HG03108 (cell line): Measurements from ENCODE around the gene GNPDA1.

ENCODE experiments used
- ATAC-seq: cut with Tn5 transposase; IDR thresholded peaks from one replicate; pipeline ENCODE4 v1.9.1; 2021; ENCODE audit warnings: moderate library complexity; ENCODE audit not compliant: unreplicated experiment

Gene GNPDA1

GRCh38 chr5:141958546-141959172 is 54.2 kb downstream of the GNPDA1 start:
- ATAC-seq = no peak

DNA sequence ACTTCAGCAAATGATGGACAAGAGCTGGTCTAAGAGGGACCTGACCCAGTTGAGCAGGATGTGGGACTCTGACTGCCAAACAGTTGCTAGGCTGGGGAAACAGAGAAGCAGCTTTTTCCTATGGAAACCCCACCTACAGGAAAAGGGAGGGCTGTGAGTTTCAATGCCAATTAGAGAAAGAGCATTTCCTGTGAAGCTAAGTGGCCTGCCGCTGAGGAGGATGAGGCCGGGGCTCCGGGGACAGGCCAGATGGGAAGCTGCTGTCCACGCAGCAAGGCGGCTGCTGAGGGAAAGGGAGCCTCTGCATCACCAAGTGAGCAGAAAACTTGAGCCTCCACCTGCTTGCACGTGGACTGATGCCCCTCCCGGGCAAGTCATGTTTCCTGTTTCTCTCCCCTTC is 54.7 kb downstream of the GNPDA1 start, which contains the start of gene PCDH12:
Gene PCDH12 (minus strand): TSS at position 90 of the 400 bp plus-strand sequence. CDS start 351 bp downstream, outside the sequence.
- no peak for ATAC-seq

DNA sequence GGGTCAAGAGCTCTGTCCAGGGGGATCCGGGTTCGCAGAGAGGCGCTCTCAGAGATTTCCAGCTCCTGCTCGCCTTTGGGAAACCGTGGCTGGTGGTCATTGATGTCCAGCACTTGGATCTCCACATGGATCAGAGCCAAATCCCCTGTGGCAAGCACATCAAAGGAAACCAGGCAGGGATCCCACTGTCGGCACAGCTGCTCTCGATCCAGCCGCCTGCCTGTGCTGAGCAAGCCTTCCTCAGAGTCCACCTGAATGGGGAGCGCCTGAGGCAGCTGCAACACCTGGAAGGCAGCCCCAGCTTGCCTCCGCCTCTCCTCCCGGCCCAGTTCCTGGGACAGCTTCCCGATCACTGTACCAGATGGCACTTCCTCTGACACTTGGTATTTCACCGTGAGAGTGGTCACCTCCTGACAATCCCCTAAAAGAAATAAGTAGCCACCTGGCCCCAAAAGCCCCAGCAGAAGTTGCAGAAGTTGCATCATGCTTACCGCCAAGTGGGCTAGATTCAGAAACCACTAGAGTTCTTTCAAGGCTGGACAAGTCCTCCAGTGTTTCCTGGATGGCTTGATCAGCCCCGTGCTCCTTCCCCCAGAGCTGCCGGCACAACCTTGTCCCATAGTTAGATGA is 55.3 kb downstream of the GNPDA1 start:
- no peak for ATAC-seq

- ATAC-seq = no peak
These were observed 58.6 kb downstream of the GNPDA1 start for GRCh38 chr5:141954194-141954593.

- ATAC-seq = no peak
These were observed 60.8 kb downstream of the GNPDA1 start for GRCh38 chr5:141952020-141952419.

DNA sequence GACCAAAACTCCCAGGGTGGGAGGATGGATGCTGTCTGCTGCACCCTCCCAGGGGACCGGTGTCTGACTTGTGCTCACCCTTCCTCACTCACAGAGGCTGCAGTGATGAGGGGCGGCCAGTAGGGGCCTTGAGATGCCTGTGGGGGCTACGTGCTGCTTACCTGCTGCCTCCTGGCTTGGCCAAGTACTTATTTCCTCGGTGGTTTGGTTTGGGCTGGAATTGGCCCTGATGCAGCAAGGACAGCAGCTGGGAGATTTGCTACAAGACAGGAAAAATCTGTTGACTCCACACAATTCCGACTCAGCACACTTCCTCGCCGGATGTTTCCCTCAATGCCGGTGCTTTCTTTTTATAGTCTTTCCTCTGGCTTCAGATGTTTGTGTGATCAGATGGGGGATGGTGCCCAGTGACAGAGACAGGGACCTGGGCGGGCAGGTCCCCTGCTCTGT is 61.5 kb downstream of the GNPDA1 start:
- ATAC-seq = no peak
